Measurements from ENCODE around the gene PTPRN2.
"Not testable (repeated sequence)": the region's sequence is repeated elsewhere in the genome, so short reads cannot be mapped to it uniquely, and the experiment has no call there.

PTPRN2 gene

GRCh38 chr7:157984423-157985163 lies 603.0 kb downstream of the PTPRN2 start:
- H3K27ac ChIP-seq (ENCODE audit: low read depth, low read length): no peak overlapping the region
- H3K9me3 ChIP-seq (ENCODE audit: control insufficient read depth in 5 of 5, low read length in 5 of 5): no peaks in the 10 kb centered on the region
- no peak overlapping the region for H3K4me3 ChIP-seq (ENCODE audit: low read depth in 1 of 5, low read length in 5 of 5)
- peaks cover 2 to 14% (median 7%) of the 10 kb centered on the region in 5 donors for H3K27me3 ChIP-seq (ENCODE audit: control insufficient read depth in 5 of 5, insufficient read depth in 4 of 5, low read length in 5 of 5)
- H3K9ac ChIP-seq (ENCODE audit: low read length in 5 of 5): no peak overlapping the region
- peaks cover 0 to 4% (median 0%) of the 10 kb centered on the region in 5 donors for H3K4me1 ChIP-seq (ENCODE audit: control insufficient read depth in 5 of 5, insufficient read depth in 5 of 5, low read length in 5 of 5)
- no peaks in the 10 kb centered on the region for H3K36me3 ChIP-seq (ENCODE audit: control insufficient read depth in 5 of 5, insufficient read depth in 5 of 5, low read length in 5 of 5)

GRCh38 chr7:157983502-157984422 lies 603.9 kb downstream of the PTPRN2 start:
- no peak overlapping the region for H3K27ac ChIP-seq (ENCODE audit: low read depth, low read length)
- no peaks in the 10 kb centered on the region for H3K9me3 ChIP-seq (ENCODE audit: control insufficient read depth in 5 of 5, low read length in 5 of 5)
- H3K36me3 ChIP-seq (ENCODE audit: control insufficient read depth in 5 of 5, insufficient read depth in 5 of 5, low read length in 5 of 5): no peaks in the 10 kb centered on the region
- H3K27me3 ChIP-seq (ENCODE audit: control insufficient read depth in 5 of 5, insufficient read depth in 4 of 5, low read length in 5 of 5): peaks cover 2 to 15% (median 7%) of the 10 kb centered on the region in 5 donors
- H3K4me3 ChIP-seq (ENCODE audit: low read depth in 1 of 5, low read length in 5 of 5): no peak overlapping the region
- peaks cover 0 to 4% (median 0%) of the 10 kb centered on the region in 5 donors for H3K4me1 ChIP-seq (ENCODE audit: control insufficient read depth in 5 of 5, insufficient read depth in 5 of 5, low read length in 5 of 5)
- no peak overlapping the region for H3K9ac ChIP-seq (ENCODE audit: low read length in 5 of 5)

GRCh38 chr7:157981778-157982177 lies 605.8 kb downstream of the PTPRN2 start:
- Histone ChIP-seq H3K27me3 (ENCODE audit: control insufficient read depth in 5 of 5, insufficient read depth in 4 of 5, low read length in 5 of 5) (peaks cover 2 to 11% (median 4%) of the 10 kb centered on the region in 5 donors), H3K4me3 (ENCODE audit: low read depth in 1 of 5, low read length in 5 of 5) (no peak overlapping the region), H3K4me1 (ENCODE audit: control insufficient read depth in 5 of 5, insufficient read depth in 5 of 5, low read length in 5 of 5) (peaks cover 0 to 4% (median 0%) of the 10 kb centered on the region in 5 donors)

GRCh38 chr7:157980774-157981173 lies 606.8 kb downstream of the PTPRN2 start:
- Histone ChIP-seq H3K4me1 (ENCODE audit: control insufficient read depth in 5 of 5, insufficient read depth in 5 of 5, low read length in 5 of 5) (peaks cover 0 to 4% (median 0%) of the 10 kb centered on the region in 5 donors), H3K4me3 (ENCODE audit: low read depth in 1 of 5, low read length in 5 of 5) (no peak overlapping the region), H3K9me3 (ENCODE audit: control insufficient read depth in 5 of 5, low read length in 5 of 5) (peaks cover 0 to 5% (median 3%) of the 10 kb centered on the region in 5 donors), H3K27me3 (ENCODE audit: control insufficient read depth in 5 of 5, insufficient read depth in 4 of 5, low read length in 5 of 5) (peaks cover 0 to 12% (median 4%) of the 10 kb centered on the region in 5 donors), H3K36me3 (ENCODE audit: control insufficient read depth in 5 of 5, insufficient read depth in 5 of 5, low read length in 5 of 5) (no peaks in the 10 kb centered on the region), H3K9ac (ENCODE audit: low read length in 5 of 5) (no peak overlapping the region), H3K27ac (ENCODE audit: low read depth, low read length) (no peak overlapping the region)

More at GRCh38 chr7:157981778-157982177, 605.8 kb downstream of the PTPRN2 start:
- Histone ChIP-seq H3K27ac (ENCODE audit: low read depth, low read length) (no peak overlapping the region), H3K9me3 (ENCODE audit: control insufficient read depth in 5 of 5, low read length in 5 of 5) (no peaks in the 10 kb centered on the region), H3K36me3 (ENCODE audit: control insufficient read depth in 5 of 5, insufficient read depth in 5 of 5, low read length in 5 of 5) (no peaks in the 10 kb centered on the region), H3K9ac (ENCODE audit: low read length in 5 of 5) (no peak overlapping the region)

GRCh38 chr7:157980341-157980731 lies 607.3 kb downstream of the PTPRN2 start:
- not testable (repeated sequence) for H3K4me3 ChIP-seq (ENCODE audit: low read depth in 1 of 5, low read length in 5 of 5); H3K27ac ChIP-seq (ENCODE audit: low read depth, low read length); H3K4me1 ChIP-seq (ENCODE audit: control insufficient read depth in 5 of 5, insufficient read depth in 5 of 5, low read length in 5 of 5); H3K9ac ChIP-seq (ENCODE audit: low read length in 5 of 5); H3K9me3 ChIP-seq (ENCODE audit: control insufficient read depth in 5 of 5, low read length in 5 of 5); H3K36me3 ChIP-seq (ENCODE audit: control insufficient read depth in 5 of 5, insufficient read depth in 5 of 5, low read length in 5 of 5)
- H3K27me3 ChIP-seq (ENCODE audit: control insufficient read depth in 5 of 5, insufficient read depth in 4 of 5, low read length in 5 of 5): peaks cover 0 to 13% (median 4%) of the 10 kb centered on the region in 5 donors

- Histone ChIP-seq H3K27ac (ENCODE audit: low read depth, low read length) (no peak overlapping the region), H3K9ac (ENCODE audit: low read length in 5 of 5) (no peak overlapping the region), H3K9me3 (ENCODE audit: control insufficient read depth in 5 of 5, low read length in 5 of 5) (peaks cover 0 to 14% (median 13%) of the 10 kb centered on the region in 5 donors), H3K4me3 (ENCODE audit: low read depth in 1 of 5, low read length in 5 of 5) (no peak overlapping the region), H3K27me3 (ENCODE audit: control insufficient read depth in 5 of 5, insufficient read depth in 4 of 5, low read length in 5 of 5) (peaks cover 0 to 13% (median 4%) of the 10 kb centered on the region in 5 donors), H3K36me3 (ENCODE audit: control insufficient read depth in 5 of 5, insufficient read depth in 5 of 5, low read length in 5 of 5) (no peaks in the 10 kb centered on the region), H3K4me1 (ENCODE audit: control insufficient read depth in 5 of 5, insufficient read depth in 5 of 5, low read length in 5 of 5) (peaks cover 0 to 4% (median 0%) of the 10 kb centered on the region in 5 donors)
Measured at GRCh38 chr7:157979636-157980340, 607.8 kb downstream of the PTPRN2 start.

GRCh38 chr7:157978766-157979165 lies 608.9 kb downstream of the PTPRN2 start:
- Histone ChIP-seq H3K27me3 (ENCODE audit: control insufficient read depth in 5 of 5, insufficient read depth in 4 of 5, low read length in 5 of 5) (peaks cover 0 to 12% (median 4%) of the 10 kb centered on the region in 5 donors), H3K27ac (ENCODE audit: low read depth, low read length) (no peak overlapping the region), H3K9me3 (ENCODE audit: control insufficient read depth in 5 of 5, low read length in 5 of 5) (peaks cover 2 to 24% (median 23%) of the 10 kb centered on the region in 5 donors), H3K9ac (ENCODE audit: low read length in 5 of 5) (no peak overlapping the region), H3K4me1 (ENCODE audit: control insufficient read depth in 5 of 5, insufficient read depth in 5 of 5, low read length in 5 of 5) (peaks cover 0 to 4% (median 0%) of the 10 kb centered on the region in 5 donors), H3K36me3 (ENCODE audit: control insufficient read depth in 5 of 5, insufficient read depth in 5 of 5, low read length in 5 of 5) (no peaks in the 10 kb centered on the region), H3K4me3 (ENCODE audit: low read depth in 1 of 5, low read length in 5 of 5) (no peak overlapping the region)

GRCh38 chr7:157977717-157978496 lies 609.7 kb downstream of the PTPRN2 start:
- Histone ChIP-seq H3K9ac (ENCODE audit: low read length in 5 of 5) (no peak overlapping the region), H3K4me1 (ENCODE audit: control insufficient read depth in 5 of 5, insufficient read depth in 5 of 5, low read length in 5 of 5) (peaks cover 0 to 4% (median 0%) of the 10 kb centered on the region in 5 donors), H3K27ac (ENCODE audit: low read depth, low read length) (no peak overlapping the region), H3K4me3 (ENCODE audit: low read depth in 1 of 5, low read length in 5 of 5) (no peak overlapping the region), H3K9me3 (ENCODE audit: control insufficient read depth in 5 of 5, low read length in 5 of 5) (peaks cover 2 to 32% (median 30%) of the 10 kb centered on the region in 5 donors), H3K36me3 (ENCODE audit: control insufficient read depth in 5 of 5, insufficient read depth in 5 of 5, low read length in 5 of 5) (no peaks in the 10 kb centered on the region), H3K27me3 (ENCODE audit: control insufficient read depth in 5 of 5, insufficient read depth in 4 of 5, low read length in 5 of 5) (peaks cover 0 to 11% (median 2%) of the 10 kb centered on the region in 5 donors)

GRCh38 chr7:157977306-157977705 lies 610.3 kb downstream of the PTPRN2 start:
- H3K4me3 ChIP-seq (ENCODE audit: low read depth in 1 of 5, low read length in 5 of 5): no peak overlapping the region
- H3K9me3 ChIP-seq (ENCODE audit: control insufficient read depth in 5 of 5, low read length in 5 of 5): peaks cover 2 to 35% (median 33%) of the 10 kb centered on the region in 5 donors
- H3K27me3 ChIP-seq (ENCODE audit: control insufficient read depth in 5 of 5, insufficient read depth in 4 of 5, low read length in 5 of 5): peaks cover 0 to 12% (median 2%) of the 10 kb centered on the region in 5 donors
- no peak overlapping the region for H3K9ac ChIP-seq (ENCODE audit: low read length in 5 of 5)
- H3K27ac ChIP-seq (ENCODE audit: low read depth, low read length): no peak overlapping the region
- peaks cover 0 to 7% (median 0%) of the 10 kb centered on the region in 5 donors for H3K4me1 ChIP-seq (ENCODE audit: control insufficient read depth in 5 of 5, insufficient read depth in 5 of 5, low read length in 5 of 5)
- no peaks in the 10 kb centered on the region for H3K36me3 ChIP-seq (ENCODE audit: control insufficient read depth in 5 of 5, insufficient read depth in 5 of 5, low read length in 5 of 5)
